K562 (cell line): ENCODE data around the gene ZNF69. TPM values are rescaled to one million over a fixed set of nuclear protein-coding genes. Genes with fewer than 3 reads are reported as not detected.

Source experiments
- ATAC-seq: fragments of 200-7000 bp; cut with Tn5 transposase; 3 replicates; pipeline ENCODE4 v1.9.1; 2020; ENCODE audit warnings: moderate library complexity
- BruUV-seq: library from RNA; stranded (reverse); fragments of 400-500 nt; replicated peaks from 2 replicates; lab custom pipeline; 2021; lab: Mats Ljungman, UMichigan
- CTCF ChIA-PET: fragments of 300-600 bp; formaldehyde crosslinking; extraction: SDS; loops from one replicate; lab custom pipeline; 2021; ENCODE audit warnings: low intra/inter-chr PET ratio; lab: Yijun Ruan, JAX
- POLR2A ChIA-PET: fragments of 300-600, 350-650 bp; sonication (Branson Sonifier 250); formaldehyde crosslinking; extraction: SDS; loops from one replicate; lab custom pipeline; 2021; ENCODE audit warnings: antibody characterized with exemption, inconsistent platforms; lab: Yijun Ruan, JAX
- DNase-seq, 4 experiments: peaks; one replicate each; pipeline versions ENCODE4 v3.0.0 to v3.0.0-alpha.2; 2011 to 2018; ENCODE audit warnings: low spot score in 3 of 4, mixed read lengths in 3 of 4; ENCODE audit errors: extremely low read depth in 1 of 4
- FAIRE-seq: peaks from 2 replicates; lab custom pipeline; 2011; peaks lifted over from hg19 to GRCh38; lab: Jason Lieb, UNC
- H2AFZ ChIP-seq: 2 replicates; pipeline ENCODE4 v1.6.0; 2011; ENCODE audit warnings: low read depth, low read length, control low read depth, inconsistent platforms
- H3K27ac ChIP-seq: fragments of 200-600 bp; 3 replicates; pipeline ENCODE4 v1.8.0; 2011; ENCODE audit warnings: low read depth, mild to moderate bottlenecking, control low read depth, inconsistent platforms, low read length, moderate library complexity, mixed read lengths; ENCODE audit errors: extremely low read depth
- H3K27me3 ChIP-seq, 2 experiments: fragments of 300-600 bp in 1 of 2; 2 replicates in 1 of 2; 3 replicates in 1 of 2; pipeline versions ENCODE4 v1.6.0 to v1.8.0; 2011; ENCODE audit warnings: inconsistent platforms in 2 of 2, low read length in 2 of 2, mild to moderate bottlenecking in 1 of 2, mixed read lengths in 1 of 2, moderate library complexity in 1 of 2; ENCODE audit not compliant: control insufficient read depth in 2 of 2, insufficient read depth in 2 of 2
- H3K36me3 ChIP-seq: fragments of 300-600 bp; 3 replicates; pipeline ENCODE4 v1.8.0; 2011; ENCODE audit warnings: mild to moderate bottlenecking, low read length, inconsistent platforms; ENCODE audit not compliant: control insufficient read depth, insufficient read depth
- H3K4me1 ChIP-seq, 2 experiments: fragments of 200-600 bp in 1 of 2; replicated peaks in 1 of 2; 2 replicates in 1 of 2; 3 replicates in 1 of 2; pipeline versions ENCODE4 v1.5.1 to v1.8.0; 2011; ENCODE audit warnings: inconsistent platforms in 2 of 2, low read length in 2 of 2, mild to moderate bottlenecking in 1 of 2, mixed read lengths in 1 of 2, moderate library complexity in 1 of 2; ENCODE audit not compliant: control insufficient read depth in 2 of 2, insufficient read depth in 2 of 2
- H3K4me2 ChIP-seq: 2 replicates; pipeline ENCODE4 v1.6.1; 2011; ENCODE audit warnings: low read length, control low read depth, inconsistent platforms, mixed read lengths; ENCODE audit not compliant: insufficient read depth
- H3K4me3 ChIP-seq: fragments of 200-600 bp; sonication (generic), shearing (Covaris generic); 2 replicates; pipeline ENCODE4 v1.5.1; 2016; ENCODE audit warnings: control low read depth, inconsistent platforms
- H3K79me2 ChIP-seq: fragments of 200-600 bp; 3 replicates; pipeline ENCODE4 v1.8.0; 2011; ENCODE audit warnings: low read length, inconsistent platforms; ENCODE audit not compliant: control insufficient read depth, insufficient read depth
- H3K9ac ChIP-seq, 2 experiments: 2 replicates each; pipeline versions ENCODE4 v1.6.0 to v1.6.1; 2011; ENCODE audit warnings: low read depth in 2 of 2, low read length in 2 of 2, control low read depth in 1 of 2, inconsistent platforms in 1 of 2, mild to moderate bottlenecking in 1 of 2, mixed read lengths in 1 of 2; ENCODE audit not compliant: insufficient read depth in 1 of 2
- H3K9me1 ChIP-seq: one replicate; pipeline ENCODE4 v1.6.0; 2011; ENCODE audit warnings: inconsistent platforms, mild to moderate bottlenecking, low read length, moderate library complexity; ENCODE audit not compliant: control insufficient read depth, insufficient read depth
- H3K9me3 ChIP-seq: replicated peaks from 2 replicates; pipeline ENCODE4 v1.5.1; 2011; ENCODE audit warnings: low read depth, low read length, inconsistent platforms; ENCODE audit not compliant: control insufficient read depth, insufficient read depth
- H4K20me1 ChIP-seq: replicated peaks from 2 replicates; pipeline ENCODE4 v1.6.1; 2011; ENCODE audit warnings: low read length, inconsistent platforms, mixed read lengths; ENCODE audit not compliant: control insufficient read depth, insufficient read depth
- MEF2D ChIP-seq: conservative IDR thresholded peaks from 2 replicates; pipeline ENCODE4 v1.6.1; 2016; ENCODE audit warnings: low read depth, missing genetic modification characterization, missing compliant biosample characterization
- MTA3 ChIP-seq: fragments of 450-650 bp; formaldehyde crosslinking; IDR thresholded peaks from 2 replicates; pipeline ENCODE4 v1.6.1; 2017; ENCODE audit warnings: mild to moderate bottlenecking, borderline replicate concordance
- SREBF1 ChIP-seq: fragments of 150-350 bp; IDR thresholded peaks from 2 replicates; pipeline ENCODE4 v1.6.1; 2014; ENCODE audit warnings: antibody characterized with exemption, low read depth, low read length, borderline replicate concordance
- SRSF1 ChIP-seq: fragments of 200-400 bp; formaldehyde crosslinking; IDR thresholded peaks from 2 replicates; pipeline ENCODE4 v1.6.1; 2017; ENCODE audit warnings: mild to moderate bottlenecking, low read depth, low read length, moderate library complexity
- ZNF212 ChIP-seq: fragments of 450-650 bp; formaldehyde crosslinking; IDR thresholded peaks from 2 replicates; pipeline ENCODE4 v1.4.0; 2020; ENCODE audit warnings: mild to moderate bottlenecking
- ZNF263 ChIP-seq: sonication (generic); formaldehyde crosslinking; IDR thresholded peaks from 2 replicates; pipeline ENCODE4 v1.8.0; 2022; ENCODE audit warnings: mild to moderate bottlenecking, missing genetic modification reagents, borderline replicate concordance
- ZNF274 ChIP-seq: IDR thresholded peaks from 2 replicates; pipeline ENCODE4 v1.6.1; 2011; ENCODE audit warnings: low read depth, mild to moderate bottlenecking, low read length, moderate library complexity, borderline replicate concordance
- ZNF444 ChIP-seq: fragments of 250-450 bp; sonication (Bioruptor Pico); IDR thresholded peaks from 2 replicates; pipeline ENCODE4 v1.4.0; 2020; ENCODE audit warnings: mild to moderate bottlenecking, moderate library complexity
- ZSCAN29 ChIP-seq: fragments of 450-650 bp; IDR thresholded peaks from 2 replicates; pipeline ENCODE4 v1.6.1; 2017
- WGBS: fragments of 100-300 bp; shearing (Covaris generic); methylation state at CpG from one replicate; pipeline ENCODE4 v1.1.6; 2016; ENCODE audit warnings: low coverage, mixed read lengths; ENCODE audit not compliant: insufficient coverage; ENCODE audit errors: missing lambda C conversion rate; 5-methylcytosine and 5-hydroxymethylcytosine counted together
- in situ Hi-C: fragments of 300-500 bp; cut with MboI; formaldehyde crosslinking; loops from 4 replicates; pipeline ENCODE4 v1.15.0; 2018; ENCODE audit warnings: inconsistent platforms, mixed read lengths
- intact Hi-C: fragments of 100-400 bp; cut with micrococcal nuclease; formaldehyde crosslinking; loops from 2 replicates; pipeline ENCODE4 v1.14.2; 2022
- polyA plus RNA-seq, 8 experiments: library from polyadenylated mRNA; depleted of rRNA in 4 of 8; stranded (reverse) in 5 of 8; unstranded in 3 of 8; fragments of >200 nt; fragmentation: Nextera tagmentation in 2 of 8; fragmentation: Illumina TruSeq in 1 of 8; extraction: Ambion mirVana in 2 of 8; extraction: Trizol in 1 of 8; gene quantifications; 2 replicates each; pipeline versions ENCODE4 v1.2.1 to v1.2.3, GENCODE V29; 2011 to 2014; ENCODE audit warnings: inconsistent platforms in 1 of 8, missing spikeins in 1 of 8
- total RNA-seq, 7 experiments: library from RNA; depleted of rRNA in 6 of 7; stranded (reverse); fragments of >200 nt in 6 of 7; fragmentation: Illumina TruSeq in 2 of 7; extraction: Trizol in 2 of 7; gene quantifications; 2 replicates each; pipeline versions ENCODE4 v1.2.1 to v1.2.3, GENCODE V29; 2011 to 2021; ENCODE audit warnings: low replicate concordance in 1 of 7
- TF ChIP-seq, protein P1 (sequence below): fragments of 250-450 bp; sonication (Bioruptor Pico); IDR thresholded peaks from 2 replicates; pipeline ENCODE4 v1.5.0; 2021
- TF ChIP-seq, protein P2 (sequence below): sonication (generic); formaldehyde crosslinking; IDR thresholded peaks from 2 replicates; pipeline ENCODE4 v1.9.0; 2022; ENCODE audit warnings: mild to moderate bottlenecking, missing genetic modification reagents
- TF ChIP-seq, protein P3 (sequence below): sonication (generic); formaldehyde crosslinking; IDR thresholded peaks from 2 replicates; pipeline ENCODE4 v1.9.0; 2022; ENCODE audit warnings: mild to moderate bottlenecking, missing genetic modification reagents
- TF ChIP-seq, protein P4 (sequence below): fragments of 250-450 bp; sonication (Bioruptor Pico); IDR thresholded peaks from 2 replicates; pipeline ENCODE4 v1.5.0; 2021; ENCODE audit warnings: mild to moderate bottlenecking, moderate library complexity

ZNF69 gene
- total and polyA plus RNA-seq, 9 of the 15 experiments (the other 6 are each of a cell fraction or from before 2014, with no cell fraction given), result 2.3 to 5.4 (median 3.6) TPM

DNA sequence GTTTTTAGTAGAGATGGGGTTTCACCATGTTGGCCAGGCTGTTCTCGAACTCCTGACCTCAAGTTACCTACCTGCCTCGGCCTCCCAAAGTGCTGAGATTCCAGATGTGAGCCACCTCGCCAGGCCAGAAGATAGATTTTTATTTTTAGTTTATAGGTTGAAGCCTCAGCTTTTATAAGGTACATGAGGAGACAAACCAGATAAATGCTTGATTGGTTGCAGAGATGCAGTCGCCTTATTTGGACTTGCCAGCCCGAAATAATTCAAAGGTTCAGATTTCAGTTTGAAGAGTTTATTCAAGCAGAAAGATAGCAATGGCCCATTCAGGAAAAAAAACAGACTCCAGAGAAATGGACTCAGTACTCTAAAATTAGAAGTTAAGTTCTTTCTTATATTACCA is 3.1 kb downstream of the ZNF69 start:
- H3K4me3 ChIP-seq, result no peak overlapping the region
- ChIA-PET CTCF (interaction anchor here (0.5 kb wide), 1 partner anchor 1132 kb away, joined by 3 read pairs; no protein-coding TSS in a partner anchor), POLR2A (no interaction called here)
- no TSS peak for BruUV-seq
- peaks cover 14 to 21% of the 10 kb centered on the region in 2 experiments; a peak in 4 of 5 replicates for H3K4me1 ChIP-seq
- no peak overlapping the region for H3K9ac ChIP-seq
- in situ Hi-C loops (no loop called here), intact Hi-C loops (no loop called here)
- WGBS, result 62% methylated on average over 5 of the region's 5 CpGs
- H3K79me2 ChIP-seq, result no peaks in the 10 kb centered on the region
- no peak for ATAC-seq
- no peaks in the 10 kb centered on the region for H4K20me1 ChIP-seq
- H3K9me3 ChIP-seq, result no peaks in the 10 kb centered on the region
- FAIRE-seq, result no peak
- no peaks in the 10 kb centered on the region for H3K36me3 ChIP-seq
- no peak overlapping the region for H3K27ac ChIP-seq
- DNase-seq, result no peak
- no peak overlapping the region for H3K4me2 ChIP-seq
- TF ChIP-seq ZNF444 (CRISPR knock-in tag) (no peak), MEF2D (tag) (no peak), ZSCAN29 (no peak), ZNF263 (CRISPR knock-in tag) (no peak), ZNF212 (CRISPR knock-in tag) (no peak), SRSF1 (no peak), SREBF1 (no peak), ZNF274 (no peak), MTA3 (no peak)
- TF ChIP-seq, protein P1, sequence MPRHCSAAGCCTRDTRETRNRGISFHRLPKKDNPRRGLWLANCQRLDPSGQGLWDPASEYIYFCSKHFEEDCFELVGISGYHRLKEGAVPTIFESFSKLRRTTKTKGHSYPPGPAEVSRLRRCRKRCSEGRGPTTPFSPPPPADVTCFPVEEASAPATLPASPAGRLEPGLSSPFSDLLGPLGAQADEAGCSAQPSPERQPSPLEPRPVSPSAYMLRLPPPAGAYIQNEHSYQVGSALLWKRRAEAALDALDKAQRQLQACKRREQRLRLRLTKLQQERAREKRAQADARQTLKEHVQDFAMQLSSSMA (CRISPR knock-in tag), result no peak
- TF ChIP-seq, protein P2, sequence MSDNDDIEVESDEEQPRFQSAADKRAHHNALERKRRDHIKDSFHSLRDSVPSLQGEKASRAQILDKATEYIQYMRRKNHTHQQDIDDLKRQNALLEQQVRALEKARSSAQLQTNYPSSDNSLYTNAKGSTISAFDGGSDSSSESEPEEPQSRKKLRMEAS (CRISPR knock-in tag), result no peak
- TF ChIP-seq, protein P3, sequence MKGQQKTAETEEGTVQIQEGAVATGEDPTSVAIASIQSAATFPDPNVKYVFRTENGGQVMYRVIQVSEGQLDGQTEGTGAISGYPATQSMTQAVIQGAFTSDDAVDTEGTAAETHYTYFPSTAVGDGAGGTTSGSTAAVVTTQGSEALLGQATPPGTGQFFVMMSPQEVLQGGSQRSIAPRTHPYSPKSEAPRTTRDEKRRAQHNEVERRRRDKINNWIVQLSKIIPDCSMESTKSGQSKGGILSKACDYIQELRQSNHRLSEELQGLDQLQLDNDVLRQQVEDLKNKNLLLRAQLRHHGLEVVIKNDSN (CRISPR knock-in tag), result no peak
- TF ChIP-seq, protein P4, sequence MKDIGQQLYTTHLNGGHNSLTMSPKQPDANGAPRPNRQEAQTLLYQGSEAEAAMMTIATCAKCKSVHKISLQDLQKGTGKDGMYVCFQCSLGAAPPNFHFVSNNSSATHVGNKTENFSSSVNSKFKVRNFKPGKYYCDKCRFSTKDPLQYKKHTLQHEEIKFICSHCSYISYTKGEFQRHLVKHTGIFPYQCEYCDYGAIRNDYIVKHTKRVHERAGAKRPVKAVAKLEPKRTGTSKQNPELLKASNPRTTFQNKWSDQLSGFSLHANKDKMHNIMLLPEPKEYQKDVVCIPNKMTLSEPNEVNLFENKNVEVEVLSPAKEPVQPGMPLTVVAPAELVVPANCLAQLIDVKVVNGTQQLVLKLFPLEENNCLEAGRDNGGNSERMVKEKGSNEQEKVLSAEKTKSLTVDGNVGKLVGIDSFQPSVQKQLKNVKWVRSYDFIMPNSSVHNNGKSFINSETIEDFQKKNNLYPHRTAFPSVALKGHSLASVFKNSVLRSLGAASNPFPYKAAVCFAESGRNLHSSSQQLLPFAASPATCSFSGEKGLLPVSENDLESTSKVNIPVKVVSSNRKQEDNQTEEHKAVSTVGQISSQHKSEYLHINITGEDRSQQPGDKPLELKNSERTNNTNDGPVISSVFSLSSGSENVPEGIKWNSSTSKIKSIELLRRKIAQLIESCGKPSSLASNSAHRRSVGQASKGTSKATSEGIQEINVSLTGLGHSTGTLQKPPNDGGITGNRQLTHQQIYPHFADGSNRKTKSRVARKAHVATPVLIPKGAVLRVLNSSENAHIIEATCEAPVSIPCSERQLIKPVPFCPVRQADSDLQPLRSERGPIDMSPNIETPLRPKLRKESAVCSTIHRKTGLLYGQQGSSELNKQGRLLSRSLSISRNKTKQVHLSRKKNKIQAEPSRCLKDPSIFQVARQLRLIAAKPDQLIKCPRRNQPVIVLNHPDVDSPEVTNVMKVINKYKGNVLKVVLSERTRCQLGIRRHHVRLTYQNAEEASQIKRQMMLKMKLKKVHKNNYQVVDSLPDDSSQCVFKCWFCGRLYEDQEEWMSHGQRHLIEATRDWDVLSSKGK, result no peak
- TF ChIP-seq, all 486 proteins: peak for 0
- Histone ChIP-seq H3K27me3 (no peaks in the 10 kb centered on the region), H2AFZ (no peak overlapping the region), H3K9me1 (no peaks in the 10 kb centered on the region)
